ENCODE data around the gene ELOVL6. TPM values are rescaled to one million over a fixed set of nuclear protein-coding genes. Genes with fewer than 3 reads are reported as not detected.
A peak's percentile ranks its signal among the peaks of the same experiment; 100 is the strongest.

ELOVL6 gene
- total RNA-seq, 1 experiment from 2014 or later, result 11.9 TPM

DNA sequence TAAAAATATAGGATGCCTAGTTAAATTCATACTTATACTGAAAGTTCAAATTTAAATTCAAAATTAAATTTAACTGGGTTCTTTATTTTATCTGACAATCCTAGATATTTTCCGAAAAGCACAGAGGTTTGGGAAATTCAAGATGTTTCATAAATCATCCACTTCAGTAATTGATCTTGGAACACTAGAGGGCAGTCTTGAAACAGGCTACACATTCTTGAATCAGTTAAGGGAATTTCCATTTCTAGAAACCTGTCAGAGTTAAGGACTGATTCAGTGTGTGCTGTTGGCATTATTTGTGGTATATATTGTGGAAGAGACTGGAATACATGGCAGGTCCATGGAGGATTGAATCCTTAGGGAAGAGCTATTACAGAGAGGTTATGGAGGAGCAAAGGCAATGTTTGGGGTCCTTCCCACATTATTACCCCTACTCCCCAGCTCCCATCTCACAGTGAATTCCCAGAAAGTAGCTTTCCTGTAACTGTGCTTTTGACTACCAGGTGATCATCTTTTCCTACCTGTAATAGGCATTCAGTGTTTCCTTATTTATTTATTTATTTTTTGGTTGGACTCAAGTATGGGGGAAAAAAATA, 192.9 kb downstream of the ELOVL6 start:
- Histone ChIP-seq H3K27me3 (replicated peaks) (no peaks in the 10 kb centered on the region), H3K36me3 (peaks cover 18% of the 10 kb centered on the region), H3K4me3 (no peak overlapping the region), H3K27ac (no peak overlapping the region), H3K9me3 (replicated peaks) (no peaks in the 10 kb centered on the region), H3K4me1 (replicated peaks) (no peaks in the 10 kb centered on the region)
- DNase-seq (ENCODE audit: low read depth in 1 of 2, low spot score in 2 of 2), result peak in 1 of 2 experiments; percentile 42

DNA sequence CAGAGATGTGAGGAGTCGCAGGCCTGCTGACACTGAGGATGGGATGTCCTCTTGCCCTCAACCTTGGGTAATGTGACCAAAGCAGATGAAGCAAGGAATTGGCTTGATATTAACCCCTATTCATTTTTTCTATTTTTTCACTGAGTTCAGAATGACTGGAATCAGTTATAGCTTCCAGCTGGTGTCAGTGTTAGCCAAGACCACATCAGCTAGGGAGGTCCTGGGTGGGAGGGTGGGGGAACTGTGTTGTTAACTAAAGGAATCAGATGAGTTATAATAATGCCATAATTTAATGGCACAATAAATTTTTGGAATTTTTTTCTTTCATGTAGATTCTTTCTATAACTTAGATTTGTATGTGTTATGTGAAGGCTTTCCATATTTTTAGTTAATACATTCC, 193.9 kb downstream of the ELOVL6 start:
- Histone ChIP-seq H3K27me3 (replicated peaks) (no peaks in the 10 kb centered on the region), H3K4me3 (no peak overlapping the region)

DNA sequence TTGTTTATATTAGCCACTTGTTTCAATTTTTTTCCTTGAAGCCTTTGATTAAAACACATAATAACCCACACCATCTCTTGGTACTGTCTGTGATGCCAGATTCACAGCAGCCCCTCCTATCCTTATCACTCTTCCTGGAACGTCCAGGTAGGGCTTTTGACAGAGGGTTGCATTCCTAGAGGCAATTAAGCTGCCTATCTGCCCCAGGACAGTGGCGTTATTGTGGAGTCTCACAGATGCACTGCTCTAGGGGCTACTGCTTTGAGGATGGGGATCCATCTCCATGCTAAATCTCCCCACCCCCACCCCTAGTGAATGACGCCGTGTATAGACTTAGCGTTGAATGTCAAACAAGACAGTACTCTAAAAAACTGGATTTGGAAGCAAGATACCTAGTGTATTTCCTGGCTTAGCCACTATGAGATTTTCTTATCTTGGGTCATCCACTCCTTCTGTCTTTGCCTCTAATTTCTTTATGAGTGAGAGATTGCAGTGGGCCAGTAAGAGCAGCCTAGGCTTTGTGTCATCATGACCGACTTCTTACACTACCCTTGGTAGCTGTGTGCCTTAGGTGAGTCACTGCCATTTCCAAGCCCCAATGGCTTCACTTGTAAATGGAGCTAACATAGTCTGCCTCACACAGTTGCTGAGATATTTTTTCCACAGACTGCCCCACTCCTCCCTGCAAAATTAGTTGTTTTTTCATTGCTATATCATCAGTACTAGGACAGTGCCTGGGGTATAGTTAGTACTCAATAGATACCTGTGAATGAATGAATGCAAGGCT, 194.8 kb downstream of the ELOVL6 start:
- H3K4me3 ChIP-seq, result no peak overlapping the region
- no peaks in the 10 kb centered on the region for H3K4me1 ChIP-seq (replicated peaks)
- H3K36me3 ChIP-seq, result peaks cover 20% of the 10 kb centered on the region
- no peaks in the 10 kb centered on the region for H3K9me3 ChIP-seq (replicated peaks)
- DNase-seq (ENCODE audit: low read depth in 1 of 2, low spot score in 2 of 2), result no peak
- no peaks in the 10 kb centered on the region for H3K27me3 ChIP-seq (replicated peaks)
- no peak overlapping the region for H3K27ac ChIP-seq

More for the DNA sequence above, 193.9 kb downstream of the ELOVL6 start:
- Histone ChIP-seq H3K27ac (no peak overlapping the region), H3K9me3 (replicated peaks) (no peaks in the 10 kb centered on the region), H3K4me1 (replicated peaks) (no peaks in the 10 kb centered on the region), H3K36me3 (peaks cover 22% of the 10 kb centered on the region)
- DNase-seq (ENCODE audit: low read depth in 1 of 2, low spot score in 2 of 2), result no peak

DNA sequence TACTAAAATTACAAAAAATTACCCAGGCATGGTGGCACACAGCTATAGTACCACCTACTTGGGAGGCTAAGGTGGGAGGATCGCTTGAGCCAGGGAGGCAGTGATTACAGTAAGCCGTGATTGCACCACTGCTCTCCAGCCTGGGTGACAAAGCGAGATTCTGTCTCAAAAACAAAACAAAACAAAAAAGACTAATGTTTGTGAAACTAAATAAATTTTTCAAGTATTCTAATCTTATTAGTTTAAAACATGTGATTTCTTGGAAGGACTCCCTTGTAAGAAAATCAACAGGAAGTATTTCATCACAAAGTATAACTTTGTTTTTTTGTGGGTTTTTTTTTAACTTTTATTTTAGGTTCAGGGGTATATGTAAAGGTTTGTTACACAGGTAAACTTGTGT, 196.1 kb downstream of the ELOVL6 start:
- Histone ChIP-seq H3K27me3 (replicated peaks) (no peaks in the 10 kb centered on the region), H3K36me3 (peaks cover 15% of the 10 kb centered on the region), H3K4me3 (no peak overlapping the region), H3K4me1 (replicated peaks) (no peaks in the 10 kb centered on the region), H3K9me3 (replicated peaks) (no peaks in the 10 kb centered on the region), H3K27ac (no peak overlapping the region)
- no peak for DNase-seq (ENCODE audit: low read depth in 1 of 2, low spot score in 2 of 2)

DNA sequence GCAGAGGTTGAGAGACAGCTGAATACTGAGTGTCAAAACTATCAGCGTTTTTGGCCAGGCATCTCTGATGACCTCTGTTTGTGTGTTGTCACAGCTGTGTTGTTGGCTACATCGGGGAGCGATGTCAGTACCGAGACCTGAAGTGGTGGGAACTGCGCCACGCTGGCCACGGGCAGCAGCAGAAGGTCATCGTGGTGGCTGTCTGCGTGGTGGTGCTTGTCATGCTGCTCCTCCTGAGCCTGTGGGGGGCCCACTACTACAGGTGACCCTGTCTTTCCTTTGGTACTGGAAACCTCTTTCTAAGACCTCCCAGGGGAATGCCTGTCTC, 198.9 kb downstream of the ELOVL6 start:
- Histone ChIP-seq H3K36me3 (peaks cover 12% of the 10 kb centered on the region), H3K27me3 (replicated peaks) (no peaks in the 10 kb centered on the region), H3K9me3 (replicated peaks) (no peaks in the 10 kb centered on the region), H3K4me1 (replicated peaks) (no peaks in the 10 kb centered on the region), H3K4me3 (no peak overlapping the region), H3K27ac (no peak overlapping the region)
- DNase-seq (ENCODE audit: low read depth in 1 of 2, low spot score in 2 of 2), result no peak

DNA sequence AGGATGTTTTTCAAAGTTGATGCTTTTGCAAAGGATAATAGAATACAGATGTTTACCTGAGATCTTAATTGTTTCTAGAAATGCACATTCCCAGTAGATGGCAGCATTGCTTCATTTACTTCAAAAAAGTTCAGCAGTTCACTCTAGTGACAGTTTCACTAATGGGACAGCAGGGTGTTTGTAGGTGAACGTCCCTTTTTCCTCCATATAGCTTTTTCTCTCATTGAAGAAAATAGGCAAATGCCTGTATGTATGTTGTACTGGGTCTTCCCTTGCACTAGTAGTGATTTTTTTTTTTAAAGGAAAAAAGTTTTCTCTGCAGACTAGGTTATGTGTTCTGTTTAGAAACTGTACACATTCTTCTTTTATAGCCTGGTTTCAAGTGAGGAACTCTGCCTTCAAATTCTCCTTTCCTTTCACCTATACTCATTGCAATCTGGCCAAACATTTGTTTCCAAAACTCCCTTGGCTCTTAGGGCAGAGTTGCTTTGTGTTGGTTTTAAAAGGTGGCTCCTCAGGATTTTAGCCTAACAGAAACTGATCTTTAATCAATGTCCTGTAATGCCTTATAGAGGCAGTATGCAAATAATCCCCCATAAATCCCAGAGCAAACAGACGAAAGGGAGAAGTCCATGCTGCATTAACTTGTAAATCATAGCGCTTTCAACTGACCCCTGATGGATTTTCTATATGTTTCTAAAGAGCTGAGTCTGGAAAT, 199.4 kb downstream of the ELOVL6 start:
- Histone ChIP-seq H3K4me3 (no peak overlapping the region), H3K27ac (no peak overlapping the region), H3K36me3 (peaks cover 13% of the 10 kb centered on the region), H3K9me3 (replicated peaks) (no peaks in the 10 kb centered on the region), H3K27me3 (replicated peaks) (no peaks in the 10 kb centered on the region), H3K4me1 (replicated peaks) (no peaks in the 10 kb centered on the region)
- DNase-seq (ENCODE audit: low read depth in 1 of 2, low spot score in 2 of 2), result peak in 1 of 2 experiments; percentile 42

DNA sequence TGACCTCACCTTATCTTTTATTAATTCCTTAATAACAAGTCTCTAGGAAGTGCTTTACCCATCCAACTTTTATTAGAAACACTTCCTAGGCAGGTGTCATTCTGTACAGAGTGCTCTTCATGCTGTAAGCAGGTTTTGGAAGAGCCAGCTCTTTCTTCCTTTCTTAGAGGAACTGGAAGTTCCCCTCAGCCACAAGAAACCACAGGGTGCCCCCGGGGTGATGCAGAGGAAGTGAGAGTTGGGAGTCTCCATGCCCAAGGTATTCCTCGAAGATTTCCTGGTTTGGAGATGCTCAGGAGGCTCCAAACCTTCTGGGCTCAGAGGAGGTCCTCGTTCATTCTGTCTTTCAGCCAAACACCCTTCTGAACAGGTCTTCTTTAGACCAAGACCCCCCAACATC, 201.9 kb downstream of the ELOVL6 start:
- Histone ChIP-seq H3K9me3 (replicated peaks) (no peaks in the 10 kb centered on the region), H3K36me3 (peaks cover 13% of the 10 kb centered on the region), H3K27me3 (replicated peaks) (no peaks in the 10 kb centered on the region), H3K4me1 (replicated peaks) (no peaks in the 10 kb centered on the region), H3K27ac (no peak overlapping the region), H3K4me3 (no peak overlapping the region)
- no peak for DNase-seq (ENCODE audit: low read depth in 1 of 2, low spot score in 2 of 2)

All from SJSA1 (cell line).